ENCODE results near the gene ADK. TPM values are rescaled to one million over a fixed set of nuclear protein-coding genes. Genes with fewer than 3 reads are reported as not detected.
"Not testable (repeated sequence)": the region's sequence is repeated elsewhere in the genome, so short reads cannot be mapped to it uniquely, and the experiment has no call there.

ADK gene
- total and polyA plus RNA-seq, 2 donors from 2014 or later: 33.0 to 38.3 TPM

- Histone ChIP-seq H3K9ac (ENCODE audit: low read length in 3 of 3) (no peak overlapping the region), H3K4me3 (ENCODE audit: low read length in 3 of 3) (no peak overlapping the region), H3K27ac (ENCODE audit: low read depth in 2 of 2, low read length in 2 of 2) (no peak overlapping the region), H3K27me3 (ENCODE audit: control insufficient read depth, insufficient read depth, low read length) (no peaks in the 10 kb centered on the region), H3K36me3 (ENCODE audit: control insufficient read depth in 2 of 3, insufficient read depth in 3 of 3, low read length in 3 of 3) (no peaks in the 10 kb centered on the region), H3K9me3 (ENCODE audit: control insufficient read depth in 2 of 3, insufficient read depth in 1 of 3, low read length in 3 of 3) (no peaks in the 10 kb centered on the region), H3K4me1 (ENCODE audit: control insufficient read depth in 2 of 3, insufficient read depth in 2 of 3, low read depth in 1 of 3, low read length in 3 of 3) (no peaks in the 10 kb centered on the region)
- intact Hi-C loops (cut with DNase I): no loop called here
- TF ChIP-seq CTCF (IDR thresholded peaks at IDR 0.05; ENCODE audit: borderline replicate concordance, extremely low read depth, insufficient read depth): no peak
- DNase-seq: no peak
- no peak for FAIRE-seq
Observed at GRCh38 chr10:74523199-74523598, 372.2 kb downstream of the ADK start.

GRCh38 chr10:74525885-74526284 lies 374.9 kb downstream of the ADK start:
- no peaks in the 10 kb centered on the region for H3K36me3 ChIP-seq (ENCODE audit: control insufficient read depth in 2 of 3, insufficient read depth in 3 of 3, low read length in 3 of 3)
- H3K4me3 ChIP-seq (ENCODE audit: low read length in 3 of 3): no peak overlapping the region
- DNase-seq (no peak), FAIRE-seq (no peak)
- H3K4me1 ChIP-seq (ENCODE audit: control insufficient read depth in 2 of 3, insufficient read depth in 2 of 3, low read depth in 1 of 3, low read length in 3 of 3): no peaks in the 10 kb centered on the region
- no peak for TF ChIP-seq CTCF (IDR thresholded peaks at IDR 0.05; ENCODE audit: borderline replicate concordance, extremely low read depth, insufficient read depth)
- no peaks in the 10 kb centered on the region for H3K27me3 ChIP-seq (ENCODE audit: control insufficient read depth, insufficient read depth, low read length)
- no peaks in the 10 kb centered on the region for H3K9me3 ChIP-seq (ENCODE audit: control insufficient read depth in 2 of 3, insufficient read depth in 1 of 3, low read length in 3 of 3)
- no peak overlapping the region for H3K9ac ChIP-seq (ENCODE audit: low read length in 3 of 3)
- intact Hi-C loops (cut with DNase I): no loop called here
- H3K27ac ChIP-seq (ENCODE audit: low read depth in 2 of 2, low read length in 2 of 2): no peak overlapping the region

GRCh38 chr10:74527611-74528010 lies 376.6 kb downstream of the ADK start:
- H3K4me3 ChIP-seq (ENCODE audit: low read length in 3 of 3); H3K27me3 ChIP-seq (ENCODE audit: control insufficient read depth, insufficient read depth, low read length); H3K27ac ChIP-seq (ENCODE audit: low read depth in 2 of 2, low read length in 2 of 2); FAIRE-seq; DNase-seq; H3K9me3 ChIP-seq (ENCODE audit: control insufficient read depth in 2 of 3, insufficient read depth in 1 of 3, low read length in 3 of 3); H3K4me1 ChIP-seq (ENCODE audit: control insufficient read depth in 2 of 3, insufficient read depth in 2 of 3, low read depth in 1 of 3, low read length in 3 of 3); H3K36me3 ChIP-seq (ENCODE audit: control insufficient read depth in 2 of 3, insufficient read depth in 3 of 3, low read length in 3 of 3); intact Hi-C loops (cut with DNase I); H3K9ac ChIP-seq (ENCODE audit: low read length in 3 of 3): not testable (repeated sequence)

- H3K27ac ChIP-seq (ENCODE audit: low read depth in 2 of 2, low read length in 2 of 2): no peak overlapping the region
- H3K9ac ChIP-seq (ENCODE audit: low read length in 3 of 3): no peak overlapping the region
- FAIRE-seq (no peak), DNase-seq (no peak)
- intact Hi-C loops (cut with DNase I): no loop called here
- TF ChIP-seq CTCF (IDR thresholded peaks at IDR 0.05; ENCODE audit: borderline replicate concordance, extremely low read depth, insufficient read depth): no peak
- no peaks in the 10 kb centered on the region for H3K27me3 ChIP-seq (ENCODE audit: control insufficient read depth, insufficient read depth, low read length)
- H3K36me3 ChIP-seq (ENCODE audit: control insufficient read depth in 2 of 3, insufficient read depth in 3 of 3, low read length in 3 of 3): no peaks in the 10 kb centered on the region
- H3K4me1 ChIP-seq (ENCODE audit: control insufficient read depth in 2 of 3, insufficient read depth in 2 of 3, low read depth in 1 of 3, low read length in 3 of 3): no peaks in the 10 kb centered on the region
- no peak overlapping the region for H3K4me3 ChIP-seq (ENCODE audit: low read length in 3 of 3)
- H3K9me3 ChIP-seq (ENCODE audit: control insufficient read depth in 2 of 3, insufficient read depth in 1 of 3, low read length in 3 of 3): no peaks in the 10 kb centered on the region
Observed at GRCh38 chr10:74529205-74529604, 378.2 kb downstream of the ADK start.
